IPS DF 6.9 (cell line): ENCODE data around the gene GPR155.

Experiments used
- DNase-seq: peaks from one replicate; pipeline ENCODE4 v3.0.0-alpha.2; 2013; ENCODE audit warnings: low read depth, low spot score
- H3K27ac ChIP-seq: one replicate; pipeline ENCODE4 v1.5.1; 2013; ENCODE audit warnings: low read length, control low read depth
- H3K27me3 ChIP-seq: 2 replicates; pipeline ENCODE4 v1.6.1; 2013; ENCODE audit warnings: mild to moderate bottlenecking, low read length; ENCODE audit not compliant: control insufficient read depth, insufficient read depth
- H3K36me3 ChIP-seq: 2 replicates; pipeline ENCODE4 v1.6.1; 2013; ENCODE audit warnings: low read length; ENCODE audit not compliant: control insufficient read depth, insufficient read depth
- H3K4me1 ChIP-seq: 2 replicates; pipeline ENCODE4 v1.6.1; 2013; ENCODE audit warnings: low read length; ENCODE audit not compliant: control insufficient read depth, insufficient read depth
- H3K4me3 ChIP-seq: 2 replicates; pipeline ENCODE4 v1.5.1; 2013; ENCODE audit warnings: mild to moderate bottlenecking, low read length
- H3K9me3 ChIP-seq: 2 replicates; pipeline ENCODE4 v1.6.1; 2013; ENCODE audit warnings: low read length, inconsistent platforms; ENCODE audit not compliant: control insufficient read depth, insufficient read depth
- WGBS: extraction: QIAGEN DNeasy Blood & Tissue Kit; methylation state at CpG from one replicate; pipeline ENCODE4 v1.1.7; 2013; ENCODE audit warnings: mixed read lengths, missing lambda C conversion rate; ENCODE audit not compliant: insufficient read length, insufficient coverage; 5-methylcytosine and 5-hydroxymethylcytosine counted together

GPR155 gene, protein sequence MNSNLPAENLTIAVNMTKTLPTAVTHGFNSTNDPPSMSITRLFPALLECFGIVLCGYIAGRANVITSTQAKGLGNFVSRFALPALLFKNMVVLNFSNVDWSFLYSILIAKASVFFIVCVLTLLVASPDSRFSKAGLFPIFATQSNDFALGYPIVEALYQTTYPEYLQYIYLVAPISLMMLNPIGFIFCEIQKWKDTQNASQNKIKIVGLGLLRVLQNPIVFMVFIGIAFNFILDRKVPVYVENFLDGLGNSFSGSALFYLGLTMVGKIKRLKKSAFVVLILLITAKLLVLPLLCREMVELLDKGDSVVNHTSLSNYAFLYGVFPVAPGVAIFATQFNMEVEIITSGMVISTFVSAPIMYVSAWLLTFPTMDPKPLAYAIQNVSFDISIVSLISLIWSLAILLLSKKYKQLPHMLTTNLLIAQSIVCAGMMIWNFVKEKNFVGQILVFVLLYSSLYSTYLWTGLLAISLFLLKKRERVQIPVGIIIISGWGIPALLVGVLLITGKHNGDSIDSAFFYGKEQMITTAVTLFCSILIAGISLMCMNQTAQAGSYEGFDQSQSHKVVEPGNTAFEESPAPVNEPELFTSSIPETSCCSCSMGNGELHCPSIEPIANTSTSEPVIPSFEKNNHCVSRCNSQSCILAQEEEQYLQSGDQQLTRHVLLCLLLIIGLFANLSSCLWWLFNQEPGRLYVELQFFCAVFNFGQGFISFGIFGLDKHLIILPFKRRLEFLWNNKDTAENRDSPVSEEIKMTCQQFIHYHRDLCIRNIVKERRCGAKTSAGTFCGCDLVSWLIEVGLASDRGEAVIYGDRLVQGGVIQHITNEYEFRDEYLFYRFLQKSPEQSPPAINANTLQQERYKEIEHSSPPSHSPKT

DNA sequence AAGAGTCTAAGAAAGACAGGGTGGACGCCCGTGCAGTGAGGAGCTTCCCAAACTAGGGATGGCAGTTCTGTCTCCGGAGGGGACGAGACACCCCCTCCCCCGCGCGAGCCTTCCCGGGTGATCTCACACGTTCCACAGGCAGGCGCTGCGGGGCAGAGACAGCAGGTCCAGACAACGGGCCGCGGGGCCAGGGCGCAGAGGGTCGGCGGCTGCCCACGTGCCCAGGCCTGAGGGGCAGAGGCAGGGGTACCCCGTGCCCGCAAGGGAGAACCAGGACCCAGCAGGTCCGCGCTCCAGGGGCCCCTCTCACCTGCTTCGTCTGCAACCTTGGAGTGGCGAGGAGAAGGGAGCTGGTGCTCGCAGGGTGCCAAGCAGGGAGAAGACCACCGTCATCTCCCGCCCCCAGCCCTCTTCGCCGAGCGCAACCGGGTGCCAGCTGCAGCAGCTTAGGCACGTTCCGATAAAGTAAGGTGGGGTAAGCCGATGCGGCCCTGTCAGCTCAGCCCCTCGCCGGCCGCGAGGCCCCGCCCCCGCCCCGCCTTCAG, at the start of gene GPR155:
Gene GPR155 (minus strand): TSS at position 467 of the 545 bp plus-strand sequence. CDS start 5,073 bp downstream, outside the sequence.
- Histone ChIP-seq H3K27ac (no peak within 1 kb of the TSS), H3K36me3 (no peaks in the 10 kb centered on the region), H3K4me3 (peak within 1 kb of the TSS; percentile 60; the same call in 1 of the 2 replicates), H3K27me3 (no peaks in the 10 kb centered on the region), H3K4me1 (no peaks in the 10 kb centered on the region), H3K9me3 (no peaks in the 10 kb centered on the region)
- WGBS = no CpG with 5 or more reads among the region's 42 CpGs
- DNase-seq = no peak

DNA sequence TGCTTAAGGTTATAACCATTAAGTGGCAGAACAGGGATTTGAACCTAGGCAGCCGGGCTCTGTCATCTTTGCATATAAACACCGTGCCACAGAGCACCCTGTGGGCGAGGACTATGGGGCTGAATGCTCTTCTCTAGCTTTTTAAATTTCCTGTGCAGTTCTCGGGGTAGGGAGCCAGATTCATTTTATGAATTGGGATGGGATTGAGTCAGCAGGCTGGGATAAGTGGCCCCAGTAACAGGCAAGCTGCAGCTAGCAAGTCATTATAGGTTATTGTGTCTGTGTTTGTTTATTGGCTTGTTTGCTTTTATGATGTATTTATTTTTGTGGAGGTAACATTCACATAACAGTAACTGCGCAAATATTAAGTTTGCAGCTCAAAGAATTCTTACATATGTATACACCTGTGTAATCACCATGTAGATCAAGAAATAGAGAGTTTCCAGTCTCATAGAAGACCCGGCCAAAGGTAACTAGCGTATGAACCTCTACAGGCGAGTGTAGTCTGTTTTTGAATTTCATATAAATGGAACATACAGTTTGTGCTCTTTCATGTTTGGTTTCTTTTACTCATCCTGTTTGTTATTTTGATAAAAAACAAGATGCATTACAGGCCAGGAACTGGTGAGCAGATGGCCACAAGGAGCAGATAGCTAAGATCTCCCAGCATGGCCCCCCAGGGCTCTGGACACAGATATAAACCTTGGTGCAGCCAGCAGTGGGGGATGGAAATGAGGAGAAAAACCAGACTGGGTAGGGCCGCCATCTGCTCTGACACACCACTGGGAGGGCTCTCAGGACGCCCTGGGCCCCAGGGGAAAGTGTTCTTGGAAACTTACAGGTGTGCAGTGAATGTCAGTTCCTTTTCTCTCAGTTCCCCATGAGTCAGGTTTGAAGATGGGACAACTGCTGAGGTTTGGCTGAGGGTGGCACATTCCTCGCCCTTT, 49.2 kb upstream of the GPR155 start:
- Histone ChIP-seq H3K4me3 (no peak overlapping the region), H3K4me1 (no peaks in the 10 kb centered on the region), H3K27ac (no peak overlapping the region), H3K9me3 (no peaks in the 10 kb centered on the region), H3K36me3 (no peaks in the 10 kb centered on the region), H3K27me3 (no peaks in the 10 kb centered on the region)
- no peak for DNase-seq
- no CpG with 5 or more reads among the region's 11 CpGs for WGBS

DNA sequence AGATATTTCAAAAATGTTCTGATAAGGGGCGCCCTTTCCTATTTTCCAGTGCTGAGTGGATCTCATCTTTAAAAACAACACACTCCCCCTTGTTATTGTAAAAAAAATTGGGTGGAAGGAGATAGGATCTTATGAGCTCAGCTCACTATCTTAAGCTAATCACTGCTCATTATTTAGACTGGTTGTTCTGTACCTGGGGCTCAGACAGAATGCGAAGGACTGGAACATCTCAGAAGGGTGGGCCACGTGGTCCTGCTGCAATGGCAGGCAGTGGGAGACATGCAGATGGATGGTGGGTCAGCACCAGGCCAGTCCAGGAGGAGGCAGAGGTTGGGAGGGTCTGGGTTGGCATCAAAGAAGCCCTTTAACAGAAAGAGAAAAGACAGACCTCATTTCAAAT, 48.3 kb upstream of the GPR155 start:
- H3K36me3 ChIP-seq = no peaks in the 10 kb centered on the region
- H3K4me3 ChIP-seq = no peak overlapping the region
- DNase-seq = no peak
- H3K27me3 ChIP-seq = no peaks in the 10 kb centered on the region
- H3K27ac ChIP-seq = no peak overlapping the region
- H3K9me3 ChIP-seq = no peaks in the 10 kb centered on the region
- no peaks in the 10 kb centered on the region for H3K4me1 ChIP-seq
- WGBS = no CpG with 5 or more reads among the region's 3 CpGs

DNA sequence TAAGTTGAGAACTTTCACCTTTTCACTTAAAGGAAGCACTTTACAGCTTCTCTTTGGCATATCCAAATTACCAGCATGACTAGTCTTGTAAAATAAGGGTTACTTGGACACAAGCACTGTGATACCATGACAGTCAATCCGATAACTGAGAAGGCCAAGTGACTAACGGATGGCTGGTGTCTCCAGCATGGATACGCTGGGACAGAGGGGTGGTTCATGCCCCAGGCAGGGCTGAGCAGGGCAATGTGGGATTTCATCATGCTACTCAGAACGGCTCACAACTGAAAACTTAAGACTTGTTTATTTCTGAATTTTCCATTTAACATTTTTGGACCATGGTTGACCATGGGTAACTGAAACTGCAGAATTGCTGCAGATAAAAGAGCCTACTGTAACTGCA, 43.1 kb upstream of the GPR155 start:
- Histone ChIP-seq H3K36me3 (no peaks in the 10 kb centered on the region), H3K27me3 (no peaks in the 10 kb centered on the region), H3K4me1 (no peaks in the 10 kb centered on the region), H3K4me3 (no peak overlapping the region), H3K27ac (no peak overlapping the region), H3K9me3 (no peaks in the 10 kb centered on the region)
- DNase-seq = no peak
- no CpG with 5 or more reads among the region's 4 CpGs for WGBS

DNA sequence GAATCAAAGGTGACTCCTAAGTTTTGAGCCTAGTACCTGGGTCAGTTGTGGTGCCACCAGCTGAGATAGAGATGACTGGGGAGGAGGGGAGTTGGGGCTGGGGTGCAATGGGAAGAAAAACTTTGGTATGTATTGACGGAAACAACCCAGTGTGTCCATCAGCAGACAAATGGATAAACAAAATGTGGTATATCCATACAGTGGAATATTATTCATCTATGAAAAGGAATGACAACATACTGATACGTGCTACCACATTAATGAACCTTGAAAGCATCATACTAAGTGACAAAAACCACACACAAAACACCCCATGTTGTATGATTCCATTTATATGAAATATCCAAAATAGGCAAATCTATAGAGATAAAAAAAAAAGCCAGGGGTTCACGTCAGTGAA, 41.1 kb upstream of the GPR155 start:
- Histone ChIP-seq H3K27ac (no peak overlapping the region), H3K9me3 (no peaks in the 10 kb centered on the region), H3K36me3 (no peaks in the 10 kb centered on the region), H3K27me3 (no peaks in the 10 kb centered on the region), H3K4me3 (no peak overlapping the region), H3K4me1 (no peaks in the 10 kb centered on the region)
- no CpG with 5 or more reads among the region's 3 CpGs for WGBS
- DNase-seq = no peak

DNA sequence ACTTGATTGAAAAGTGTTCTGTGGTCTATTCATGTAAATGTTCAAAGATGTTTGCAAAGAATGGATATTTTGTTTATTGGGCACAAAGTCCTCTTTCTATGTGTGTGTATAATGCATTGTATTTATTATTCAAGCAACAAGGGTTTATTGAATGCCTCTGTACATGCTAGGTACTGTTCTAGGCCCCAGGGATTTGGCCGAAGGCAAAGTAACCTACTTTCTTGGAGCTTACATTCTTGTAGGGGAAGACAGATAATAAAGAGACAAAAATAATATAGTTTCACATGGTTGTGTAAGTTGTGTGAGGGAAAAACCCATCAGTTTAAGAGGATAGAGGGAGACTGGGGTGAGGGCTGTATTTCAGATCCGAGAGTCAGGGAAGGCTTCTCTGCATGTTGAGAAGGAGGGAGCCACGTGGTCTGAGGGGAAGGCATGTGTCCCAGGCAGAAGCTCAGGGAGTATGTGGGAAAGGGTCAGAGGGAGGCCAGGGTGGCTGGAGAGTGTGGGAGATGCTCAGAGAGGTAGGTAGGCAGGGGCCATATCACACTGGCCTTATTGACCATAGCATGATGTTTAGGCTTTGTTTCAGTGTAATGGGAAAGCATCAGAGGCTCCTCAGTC, 40.4 kb upstream of the GPR155 start:
- H3K4me1 ChIP-seq = no peaks in the 10 kb centered on the region
- no CpG with 5 or more reads among the region's 3 CpGs for WGBS
- H3K27ac ChIP-seq = no peak overlapping the region

DNA sequence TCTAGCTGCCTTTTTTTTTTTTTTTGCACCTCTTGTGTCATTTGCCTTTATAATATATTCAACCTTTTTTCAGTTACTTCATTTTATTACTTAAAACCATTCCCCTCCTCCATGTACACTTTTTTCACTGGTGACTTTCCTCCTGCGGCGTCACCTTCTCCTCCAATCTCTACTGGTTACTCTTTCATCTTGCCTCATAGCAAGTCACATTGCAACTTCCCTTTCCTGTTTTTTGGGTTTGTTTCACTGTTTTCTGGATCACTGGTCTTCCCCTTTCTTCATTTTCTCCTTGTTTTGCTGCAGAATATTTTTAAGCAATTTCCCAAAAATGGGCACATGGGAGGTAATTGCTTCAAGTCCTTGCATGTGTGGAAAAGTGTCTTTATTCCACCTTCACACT, 37.7 kb upstream of the GPR155 start:
- Histone ChIP-seq H3K4me3 (no peak overlapping the region), H3K4me1 (no peaks in the 10 kb centered on the region), H3K9me3 (no peaks in the 10 kb centered on the region), H3K27me3 (no peaks in the 10 kb centered on the region), H3K27ac (no peak overlapping the region), H3K36me3 (no peaks in the 10 kb centered on the region)
- WGBS = no CpG with 5 or more reads among the region's 2 CpGs
- no peak for DNase-seq

More for the DNA sequence above, 40.4 kb upstream of the GPR155 start:
- Histone ChIP-seq H3K4me3 (no peak overlapping the region), H3K36me3 (no peaks in the 10 kb centered on the region), H3K9me3 (no peaks in the 10 kb centered on the region), H3K27me3 (no peaks in the 10 kb centered on the region)
- no peak for DNase-seq

DNA sequence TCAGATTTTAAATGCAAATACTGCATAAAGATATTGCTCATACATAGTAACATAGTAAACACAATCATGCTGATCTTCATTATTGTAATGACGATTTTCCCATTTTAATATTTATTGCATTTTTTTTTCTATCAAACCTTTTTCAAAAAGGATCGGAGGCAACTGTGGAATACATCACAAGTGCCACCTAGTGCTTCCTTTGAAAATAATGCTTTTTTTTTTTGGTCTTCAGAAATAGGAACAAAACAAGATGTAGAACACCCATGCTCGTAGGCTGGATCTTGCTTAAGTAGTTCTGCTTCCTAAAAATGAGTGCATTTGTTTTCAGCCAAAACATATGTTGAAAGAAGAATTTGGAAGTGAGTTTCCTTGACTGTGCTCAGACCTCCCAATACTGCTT, 35.7 kb upstream of the GPR155 start:
- Histone ChIP-seq H3K4me3 (no peak overlapping the region), H3K4me1 (no peaks in the 10 kb centered on the region), H3K27me3 (no peaks in the 10 kb centered on the region), H3K27ac (no peak overlapping the region), H3K9me3 (no peaks in the 10 kb centered on the region), H3K36me3 (no peaks in the 10 kb centered on the region)
- no CpG with 5 or more reads among the region's 3 CpGs for WGBS
- no peak for DNase-seq

DNA sequence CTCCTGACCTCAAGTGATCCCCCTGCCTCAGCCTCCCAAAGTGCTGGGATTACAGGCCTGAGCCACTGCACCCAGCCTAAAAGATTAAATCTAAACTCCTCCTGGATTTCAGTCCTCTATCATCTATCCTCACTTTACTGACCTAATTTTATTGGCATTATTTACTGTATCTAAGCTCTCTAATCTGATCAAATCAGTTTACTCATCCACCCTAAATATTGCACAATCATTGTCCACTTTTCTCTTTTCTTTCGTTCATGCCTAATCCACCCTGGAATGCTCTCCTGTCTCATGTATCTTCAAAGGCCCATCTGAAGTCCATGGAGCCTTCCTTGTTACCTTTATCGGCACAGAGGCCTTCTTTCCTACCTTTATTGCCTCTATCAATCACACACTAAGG, 31.6 kb upstream of the GPR155 start:
- Histone ChIP-seq H3K27me3 (no peaks in the 10 kb centered on the region), H3K4me3 (no peak overlapping the region), H3K9me3 (no peaks in the 10 kb centered on the region), H3K27ac (no peak overlapping the region), H3K36me3 (no peaks in the 10 kb centered on the region), H3K4me1 (no peaks in the 10 kb centered on the region)
- WGBS = no CpG with 5 or more reads among the region's 2 CpGs
- no peak for DNase-seq
